CD4-positive, CD25-positive, alpha-beta regulatory T cell (primary cell): ENCODE data around the gene CEP250. TPM values are rescaled to one million over a fixed set of nuclear protein-coding genes. Genes with fewer than 3 reads are reported as not detected.
A peak's percentile ranks its signal among the peaks of the same experiment; 100 is the strongest.
"Not testable (repeated sequence)": the region's sequence is repeated elsewhere in the genome, so short reads cannot be mapped to it uniquely, and the experiment has no call there.

Source experiments
- ATAC-seq, 2 donors: fragments of 150-1000 bp; cut with Tn5 transposase; one replicate each; pipeline ENCODE4 v1.10.0; 2021; ENCODE audit warnings: low read depth in 2 of 2, moderate number of reproducible peaks in 2 of 2, moderate library complexity in 1 of 2
- DNase-seq, 3 donors: peaks; one replicate each; pipeline versions ENCODE4 v3.0.0 to v3.0.0-alpha.2; 2012 to 2022; ENCODE audit warnings: mixed read lengths in 1 of 3
- H3K27ac ChIP-seq: one replicate; pipeline ENCODE4 v1.7.0; 2013; ENCODE audit warnings: mild to moderate bottlenecking, low read length; ENCODE audit not compliant: insufficient read depth, poor library complexity, severe bottlenecking
- H3K27me3 ChIP-seq: one replicate; pipeline ENCODE4 v1.7.0; 2013; ENCODE audit warnings: low read length; ENCODE audit not compliant: control insufficient read depth, insufficient read depth
- H3K36me3 ChIP-seq: one replicate; pipeline ENCODE4 v1.7.0; 2013; ENCODE audit warnings: mild to moderate bottlenecking, low read length, moderate library complexity; ENCODE audit not compliant: control insufficient read depth, insufficient read depth
- H3K4me1 ChIP-seq: 2 replicates; pipeline ENCODE4 v1.7.0; 2013; ENCODE audit warnings: mild to moderate bottlenecking, low read length; ENCODE audit not compliant: insufficient read depth, control insufficient read depth, poor library complexity, severe bottlenecking
- H3K4me3 ChIP-seq: one replicate; pipeline ENCODE4 v1.7.0; 2013; ENCODE audit warnings: low read depth, mild to moderate bottlenecking, low read length, moderate library complexity
- H3K9me3 ChIP-seq, 2 experiments: 1 replicate in 1 of 2; 2 replicates in 1 of 2; pipeline ENCODE4 v1.7.0; 2013; ENCODE audit warnings: low read length in 2 of 2, mild to moderate bottlenecking in 1 of 2, moderate library complexity in 1 of 2; ENCODE audit not compliant: control insufficient read depth in 2 of 2
- H3K27ac Mint-ChIP-seq, 3 donors: one replicate each; pipeline ENCODE4 v1.8.0; 2020 to 2022; ENCODE audit warnings: mild to moderate bottlenecking in 3 of 3, mixed read lengths in 3 of 3, moderate library complexity in 2 of 3
- H3K27me3 Mint-ChIP-seq: one replicate; pipeline ENCODE4 v1.8.0; 2022; ENCODE audit warnings: mild to moderate bottlenecking, mixed read lengths
- H3K36me3 Mint-ChIP-seq: one replicate; pipeline ENCODE4 v1.8.0; 2020; ENCODE audit warnings: mixed read lengths
- H3K4me1 Mint-ChIP-seq, 4 donors: one replicate each; pipeline ENCODE4 v1.8.0; 2020 to 2022; ENCODE audit warnings: mixed read lengths in 4 of 4, mild to moderate bottlenecking in 1 of 4
- H3K4me3 Mint-ChIP-seq, 4 donors: one replicate each; pipeline ENCODE4 v1.8.0; 2020 to 2022; ENCODE audit warnings: mild to moderate bottlenecking in 4 of 4, mixed read lengths in 4 of 4, moderate library complexity in 3 of 4
- H3K9me3 Mint-ChIP-seq, 7 donors: one replicate each; pipeline ENCODE4 v1.8.0; 2020 to 2022; ENCODE audit warnings: mixed read lengths in 7 of 7, mild to moderate bottlenecking in 3 of 7, moderate library complexity in 2 of 7
- polyA plus RNA-seq, 4 donors: library from polyadenylated mRNA; unstranded; fragments of 300-500 nt; fragmentation: Illumina TruSeq; gene quantifications; one replicate each; pipeline ENCODE4 v1.2.3, GENCODE V29; 2021
- total RNA-seq: library from RNA; stranded (reverse); gene quantifications from one replicate; pipeline ENCODE4 v1.2.3, GENCODE V29; 2022

The CEP250 gene
- total and polyA plus RNA-seq, 5 donors from 2014 or later: 4.7 to 64.1 (median 4.9) TPM

- H3K4me1 Mint-ChIP-seq: no peaks in the 10 kb centered on the region
- H3K9me3 ChIP-seq: no peaks in the 10 kb centered on the region
- peaks cover 0 to 4% (median 0%) of the 10 kb centered on the region in 7 donors for H3K9me3 Mint-ChIP-seq
These were observed 74.2 kb downstream of the CEP250 start, which contains the start of gene C20orf173 for GRCh38 chr20:35529552-35529951. Gene C20orf173, minus strand, starts transcription at chr20:35529652. Its CDS starts 279 bp downstream, at chr20:35529373.

GRCh38 chr20:35539756-35540212 lies 84.4 kb downstream of the CEP250 start:
- H3K4me3 ChIP-seq: no peak overlapping the region
- Mint-ChIP-seq H3K4me1 (peaks cover 5 to 31% (median 21%) of the 10 kb centered on the region in 4 donors), H3K4me3 (peak overlapping the region in 1 of 4 donors; percentile 69), H3K9me3 (no peaks in the 10 kb centered on the region), H3K27me3 (no peaks in the 10 kb centered on the region), H3K36me3 (peaks cover 6% of the 10 kb centered on the region), H3K27ac (no peak overlapping the region)
- no peak overlapping the region for H3K27ac ChIP-seq
- no peaks in the 10 kb centered on the region for H3K9me3 ChIP-seq
- H3K27me3 ChIP-seq: no peaks in the 10 kb centered on the region
- no peaks in the 10 kb centered on the region for H3K36me3 ChIP-seq
- H3K4me1 ChIP-seq: peaks cover 13% of the 10 kb centered on the region
- ATAC-seq (peak in 1 of 2 donors; percentile 16), DNase-seq (peak in 2 of 3 donors; percentile 16 to 41)

More at GRCh38 chr20:35529552-35529951, 74.2 kb downstream of the CEP250 start, which contains the start of gene C20orf173:
- no peaks in the 10 kb centered on the region for H3K36me3 ChIP-seq
- Mint-ChIP-seq H3K27me3 (peaks cover 5% of the 10 kb centered on the region), H3K4me3 (peak within 1 kb of the TSS in 1 of 4 donors; percentile 19), H3K36me3 (no peaks in the 10 kb centered on the region), H3K27ac (no peak within 1 kb of the TSS)
- DNase-seq (no peak), ATAC-seq (no peak)
- no peaks in the 10 kb centered on the region for H3K4me1 ChIP-seq
- no peak within 1 kb of the TSS for H3K4me3 ChIP-seq
- no peak within 1 kb of the TSS for H3K27ac ChIP-seq
- H3K27me3 ChIP-seq: no peaks in the 10 kb centered on the region

GRCh38 chr20:35541118-35541782 lies 85.9 kb downstream of the CEP250 start:
- Histone ChIP-seq H3K9me3 (no peaks in the 10 kb centered on the region), H3K4me3 (peak overlapping the region; percentile 62), H3K27me3 (no peaks in the 10 kb centered on the region), H3K27ac (peak overlapping the region; percentile 81), H3K36me3 (no peaks in the 10 kb centered on the region), H3K4me1 (peaks cover 13% of the 10 kb centered on the region)
- H3K27ac Mint-ChIP-seq: peak overlapping the region; percentile 79 to 92 (median 84)
- peaks cover 6% of the 10 kb centered on the region for H3K36me3 Mint-ChIP-seq
- DNase-seq (no peak), ATAC-seq (no peak)
- no peaks in the 10 kb centered on the region for H3K9me3 Mint-ChIP-seq
- peaks cover 5 to 31% (median 21%) of the 10 kb centered on the region in 4 donors for H3K4me1 Mint-ChIP-seq
- H3K27me3 Mint-ChIP-seq: no peaks in the 10 kb centered on the region
- H3K4me3 Mint-ChIP-seq: peak overlapping the region; percentile 88 to 97 (median 92)

GRCh38 chr20:35541783-35542662 lies 86.6 kb downstream of the CEP250 start, which contains the start of gene ERGIC3:
Gene ERGIC3, plus strand, starts transcription at chr20:35542078. Its CDS starts 20 bp downstream, at chr20:35542098.
- H3K4me3 ChIP-seq: peak within 1 kb of the TSS; percentile 66
- H3K4me1 ChIP-seq: peaks cover 13% of the 10 kb centered on the region
- H3K27ac Mint-ChIP-seq: peak within 1 kb of the TSS; percentile 79 to 92 (median 84)
- H3K27me3 ChIP-seq: no peaks in the 10 kb centered on the region
- no peaks in the 10 kb centered on the region for H3K9me3 ChIP-seq
- peak within 1 kb of the TSS; percentile 81 for H3K27ac ChIP-seq
- H3K36me3 ChIP-seq: no peaks in the 10 kb centered on the region
- H3K9me3 Mint-ChIP-seq: no peaks in the 10 kb centered on the region
- peaks cover 5 to 31% (median 21%) of the 10 kb centered on the region in 4 donors for H3K4me1 Mint-ChIP-seq
- peaks cover 6% of the 10 kb centered on the region for H3K36me3 Mint-ChIP-seq
- no peaks in the 10 kb centered on the region for H3K27me3 Mint-ChIP-seq
- DNase-seq (peak; percentile 94 to 97 (median 95)), ATAC-seq (peak; percentile 97)
- H3K4me3 Mint-ChIP-seq: peak within 1 kb of the TSS; percentile 88 to 97 (median 92)

GRCh38 chr20:35542990-35543389 lies 87.6 kb downstream of the CEP250 start:
- ATAC-seq (no peak), DNase-seq (no peak)
- H3K27ac ChIP-seq: no peak overlapping the region
- Mint-ChIP-seq H3K4me3 (peak overlapping the region; percentile 88 to 97 (median 92)), H3K4me1 (peaks cover 5 to 31% (median 21%) of the 10 kb centered on the region in 4 donors), H3K9me3 (no peaks in the 10 kb centered on the region), H3K36me3 (peaks cover 6% of the 10 kb centered on the region), H3K27ac (peak overlapping the region; percentile 46 to 84 (median 56)), H3K27me3 (no peaks in the 10 kb centered on the region)
- H3K27me3 ChIP-seq: no peaks in the 10 kb centered on the region
- H3K36me3 ChIP-seq: peaks cover 5% of the 10 kb centered on the region
- peaks cover 13% of the 10 kb centered on the region for H3K4me1 ChIP-seq
- no peak overlapping the region for H3K4me3 ChIP-seq
- H3K9me3 ChIP-seq: no peaks in the 10 kb centered on the region

- Histone ChIP-seq H3K36me3 (peaks cover 19% of the 10 kb centered on the region), H3K27me3 (no peaks in the 10 kb centered on the region), H3K4me3 (no peak overlapping the region), H3K9me3 (no peaks in the 10 kb centered on the region), H3K27ac (no peak overlapping the region), H3K4me1 (peaks cover 13% of the 10 kb centered on the region)
- Mint-ChIP-seq H3K4me3 (peak overlapping the region in 1 of 4 donors; percentile 91), H3K4me1 (peaks cover 5 to 31% (median 23%) of the 10 kb centered on the region in 4 donors), H3K27me3 (no peaks in the 10 kb centered on the region), H3K9me3 (no peaks in the 10 kb centered on the region), H3K27ac (no peak overlapping the region), H3K36me3 (peaks cover 15% of the 10 kb centered on the region)
- no peak for DNase-seq
- no peak for ATAC-seq
These were observed 89.0 kb downstream of the CEP250 start for GRCh38 chr20:35544436-35544835.

- H3K36me3 ChIP-seq: peaks cover 19% of the 10 kb centered on the region
- not testable (repeated sequence) for ATAC-seq, DNase-seq, H3K4me3 ChIP-seq, H3K9me3 Mint-ChIP-seq, H3K27me3 ChIP-seq, H3K27ac Mint-ChIP-seq, H3K9me3 ChIP-seq, H3K4me3 Mint-ChIP-seq, H3K27me3 Mint-ChIP-seq, H3K27ac ChIP-seq
- peaks cover 13% of the 10 kb centered on the region for H3K4me1 ChIP-seq
- peaks cover 19% of the 10 kb centered on the region for H3K36me3 Mint-ChIP-seq
- H3K4me1 Mint-ChIP-seq: peaks cover 5 to 31% (median 23%) of the 10 kb centered on the region in 4 donors
These were observed 89.5 kb downstream of the CEP250 start for GRCh38 chr20:35544941-35545340.
